Activated gamma-delta T cell treated with Interleukin-2 at 50 U/mL for 16 hours (primary cell): Measurements from ENCODE around the gene HOXA3.

Source experiments
- DNase-seq: peaks from one replicate; pipeline ENCODE4 v3.0.0-alpha.2; 2020

Gene HOXA3

DNA sequence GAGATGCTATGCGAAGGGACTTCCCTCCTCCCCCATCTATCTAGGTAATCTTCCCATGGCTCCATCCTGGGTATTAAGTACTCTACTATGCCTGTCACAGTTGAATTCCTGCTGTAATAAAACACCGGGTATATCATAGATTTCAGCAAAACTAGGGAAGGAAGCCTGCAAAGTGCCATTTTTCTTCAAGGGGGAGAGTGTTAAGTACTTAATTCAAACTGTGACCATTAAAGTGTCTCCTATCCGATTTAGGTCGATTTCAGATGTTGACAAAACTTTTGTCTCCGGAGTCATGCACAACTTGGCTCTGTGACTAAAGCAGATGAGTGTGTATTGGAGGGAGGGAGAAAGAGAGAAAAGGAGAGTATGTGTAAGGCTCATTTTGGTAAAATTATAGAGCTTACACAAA lies 26.4 kb downstream of the HOXA3 start:
- DNase-seq: no peak

DNA sequence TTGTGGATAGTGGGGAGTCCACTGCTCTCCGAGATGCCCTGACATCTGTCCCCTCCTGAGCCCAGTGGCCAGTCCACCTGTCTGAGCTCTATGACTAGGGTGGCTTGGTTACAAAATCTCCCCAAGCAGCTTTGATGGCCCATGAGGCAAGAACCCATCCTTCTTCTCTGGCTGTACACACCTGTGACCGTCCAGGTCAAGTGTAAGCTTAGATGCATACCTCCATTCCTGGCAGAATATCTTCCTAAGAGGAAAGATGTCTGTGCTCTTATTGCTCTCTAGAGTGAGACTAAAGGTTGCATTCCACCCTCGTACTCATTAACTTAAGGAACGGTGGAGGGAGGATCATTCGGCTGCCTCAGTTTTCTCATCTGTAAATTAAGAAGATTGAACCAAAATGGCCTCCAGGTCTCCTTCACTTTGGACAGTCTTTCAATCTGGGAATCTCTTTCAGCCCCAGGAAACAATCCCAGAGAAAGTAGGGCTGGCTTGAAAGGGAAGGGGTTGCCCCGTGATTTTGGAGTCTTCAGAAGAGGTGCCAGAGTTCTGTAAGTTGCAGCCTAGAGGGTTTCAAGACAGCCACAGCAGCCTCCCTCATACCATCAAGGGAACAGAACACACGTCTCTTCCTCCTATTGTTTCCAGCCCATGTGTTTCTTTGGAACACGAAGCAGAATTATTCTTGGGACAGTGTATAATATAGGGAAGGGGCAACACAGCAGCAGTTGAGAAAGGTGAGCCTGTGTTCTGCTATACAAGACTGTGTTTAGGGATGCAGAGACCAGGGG lies 27.3 kb downstream of the HOXA3 start:
- DNase-seq: no peak

- DNase-seq: no peak
Observed at GRCh38 chr7:27124096-27124901, 28.1 kb downstream of the HOXA3 start.

GRCh38 chr7:27123477-27124053 lies 28.8 kb downstream of the HOXA3 start:
- no peak for DNase-seq

- no peak for DNase-seq
Observed at GRCh38 chr7:27123007-27123476, 29.3 kb downstream of the HOXA3 start.

DNA sequence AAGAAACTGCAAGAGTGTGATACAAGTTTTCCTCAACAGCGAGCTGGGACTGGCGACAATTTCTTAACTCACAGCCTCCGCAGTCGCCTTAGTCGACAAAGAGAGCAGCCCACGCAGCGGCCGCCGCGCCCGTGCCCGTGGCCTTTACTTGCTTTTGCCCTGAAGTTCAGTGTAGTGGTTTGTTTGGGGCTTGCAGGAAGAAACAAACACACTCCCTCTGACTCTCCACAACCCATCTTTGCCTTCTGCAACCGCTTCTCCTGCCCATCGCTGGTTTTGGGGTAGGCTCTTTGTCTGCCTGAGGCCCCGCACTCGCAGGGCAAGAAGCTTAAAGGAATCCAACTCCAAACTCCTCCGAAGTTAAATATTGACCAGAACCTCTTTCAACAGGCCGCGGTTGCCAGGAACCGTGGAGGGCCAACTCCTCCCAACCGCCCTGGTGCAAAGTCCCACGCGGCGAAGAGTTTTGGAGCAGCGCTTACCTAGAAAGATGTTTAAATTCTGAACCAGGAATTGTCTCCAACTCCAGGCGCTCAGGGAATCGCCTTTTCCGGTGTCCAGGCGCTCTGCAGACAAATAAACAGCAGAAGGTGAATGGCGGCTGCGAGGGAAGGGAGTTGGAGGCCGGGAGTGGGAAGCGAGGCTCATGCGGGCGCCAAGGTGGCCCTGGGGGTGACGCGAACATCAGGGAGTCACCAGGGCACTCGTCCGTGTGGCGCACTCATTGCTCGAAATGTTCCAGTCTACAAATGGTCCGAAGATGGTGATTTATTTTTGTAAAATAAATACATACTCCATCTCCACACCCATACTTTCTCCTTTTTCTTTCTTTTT lies 30.1 kb downstream of the HOXA3 start:
- DNase-seq: no peak

DNA sequence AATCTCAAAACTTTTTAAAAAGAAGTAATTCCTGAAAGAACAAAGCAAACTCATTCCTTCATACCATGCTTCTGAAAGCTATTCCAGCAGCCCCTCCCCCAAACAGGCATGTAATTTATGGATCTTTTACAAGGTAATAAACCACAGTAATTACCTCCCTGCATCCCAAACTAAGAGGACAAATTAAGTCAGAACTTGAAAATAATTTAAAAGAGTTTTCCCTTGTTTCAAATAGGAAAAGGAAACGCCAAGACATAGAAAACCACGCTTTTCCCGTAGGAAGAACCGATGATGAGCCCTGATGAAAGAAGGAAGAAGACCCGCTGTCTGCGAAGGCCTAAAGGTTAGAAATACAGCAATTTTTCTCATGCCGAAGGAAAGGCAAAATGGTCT lies 30.7 kb downstream of the HOXA3 start:
- DNase-seq: no peak

DNA sequence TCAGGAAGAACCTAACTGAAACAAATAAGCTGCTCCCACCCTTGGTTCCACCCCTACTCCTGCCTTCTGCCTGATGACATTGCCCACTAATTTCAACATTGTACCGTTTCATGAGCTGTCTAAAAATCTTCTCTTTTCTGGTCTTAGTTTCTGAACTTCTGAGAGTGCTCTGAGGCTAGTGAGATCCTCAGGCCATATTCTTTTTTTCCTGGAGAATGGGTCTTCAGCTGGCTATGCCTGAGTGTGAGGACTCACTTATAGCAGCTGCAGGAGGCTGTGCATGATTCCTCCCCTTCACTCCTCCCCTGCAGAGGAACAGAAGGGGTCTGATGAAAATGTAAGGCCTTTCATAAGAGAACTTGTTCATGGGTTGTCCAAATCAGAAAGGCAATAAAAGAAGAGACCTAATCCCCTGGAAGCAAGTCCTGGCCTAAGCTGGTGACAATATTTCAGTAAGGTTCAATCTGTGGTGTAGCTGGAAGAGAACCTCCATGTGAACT lies 32.9 kb downstream of the HOXA3 start:
- no peak for DNase-seq

DNA sequence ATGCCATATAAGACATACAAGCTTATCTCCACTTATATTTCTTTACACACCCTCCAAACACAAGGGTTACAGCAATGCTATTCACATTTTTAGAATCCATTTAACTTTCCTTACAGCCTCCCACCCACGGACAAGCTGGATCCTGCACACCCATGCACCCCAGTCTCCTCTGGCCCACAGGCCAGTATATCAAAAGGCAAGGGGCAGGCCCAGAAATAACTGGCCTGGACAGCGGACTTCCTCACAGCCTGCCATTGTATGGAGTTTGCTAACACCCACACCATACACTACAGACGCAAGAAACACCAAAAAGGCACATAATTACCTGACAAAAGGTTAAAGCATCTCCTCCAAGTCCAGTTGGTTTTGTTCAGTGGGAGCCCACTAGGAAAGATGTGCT lies 33.8 kb downstream of the HOXA3 start:
- DNase-seq: no peak

- no peak for DNase-seq
Observed at GRCh38 chr7:27117887-27118491, 34.4 kb downstream of the HOXA3 start.

GRCh38 chr7:27116962-27117886 lies 35.2 kb downstream of the HOXA3 start:
- no peak for DNase-seq

- no peak for DNase-seq
Observed at GRCh38 chr7:27116031-27116961, 36.1 kb downstream of the HOXA3 start.

- DNase-seq: no peak
Observed at GRCh38 chr7:27115221-27116026, 37.0 kb downstream of the HOXA3 start.

DNA sequence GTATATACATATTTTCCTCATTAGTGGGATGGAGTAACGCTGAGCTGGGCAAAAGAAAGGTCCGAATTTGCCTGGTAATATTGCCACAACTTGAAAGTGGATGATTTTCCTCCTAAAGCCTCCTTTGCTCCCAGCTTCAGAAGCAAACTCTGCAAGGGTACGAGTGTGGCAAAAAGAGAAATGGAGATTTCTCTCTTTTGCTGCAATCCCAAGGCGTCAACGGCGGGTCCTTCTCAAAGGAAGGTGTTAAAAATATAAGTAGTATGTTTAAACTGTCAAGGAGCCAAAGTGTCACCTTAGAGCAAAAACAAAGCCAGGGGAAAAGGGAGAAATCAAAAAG lies 37.5 kb downstream of the HOXA3 start:
- DNase-seq: no peak

- DNase-seq: no peak
Observed at GRCh38 chr7:27113991-27114769, 38.2 kb downstream of the HOXA3 start.

- DNase-seq: no peak
Observed at GRCh38 chr7:27112955-27113949, 39.1 kb downstream of the HOXA3 start.

DNA sequence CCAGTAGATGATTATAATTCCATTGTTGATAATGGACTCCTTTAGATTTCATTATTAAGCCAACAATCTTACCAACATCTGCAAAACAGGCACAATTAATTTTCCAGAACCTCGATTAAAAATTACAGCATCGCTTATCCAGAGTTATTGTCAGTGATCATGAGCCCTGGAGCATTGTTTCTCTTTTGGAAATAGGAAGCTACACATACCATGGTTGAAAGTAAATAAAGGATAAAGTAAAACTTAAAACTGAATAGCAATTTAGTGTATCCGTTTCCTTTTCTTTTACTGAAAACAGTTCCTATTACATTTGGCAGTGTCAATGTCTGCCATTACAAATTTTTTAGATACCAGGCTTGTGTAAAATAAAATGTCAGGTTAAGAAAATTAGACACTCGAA lies 40.0 kb downstream of the HOXA3 start:
- no peak for DNase-seq
